Measurements from ENCODE around the gene TENM4. TPM values are rescaled to one million over a fixed set of nuclear protein-coding genes. Genes with fewer than 3 reads are reported as not detected.

The TENM4 gene
- total RNA-seq, 1 experiment from 2014 or later, result 25.0 TPM

DNA sequence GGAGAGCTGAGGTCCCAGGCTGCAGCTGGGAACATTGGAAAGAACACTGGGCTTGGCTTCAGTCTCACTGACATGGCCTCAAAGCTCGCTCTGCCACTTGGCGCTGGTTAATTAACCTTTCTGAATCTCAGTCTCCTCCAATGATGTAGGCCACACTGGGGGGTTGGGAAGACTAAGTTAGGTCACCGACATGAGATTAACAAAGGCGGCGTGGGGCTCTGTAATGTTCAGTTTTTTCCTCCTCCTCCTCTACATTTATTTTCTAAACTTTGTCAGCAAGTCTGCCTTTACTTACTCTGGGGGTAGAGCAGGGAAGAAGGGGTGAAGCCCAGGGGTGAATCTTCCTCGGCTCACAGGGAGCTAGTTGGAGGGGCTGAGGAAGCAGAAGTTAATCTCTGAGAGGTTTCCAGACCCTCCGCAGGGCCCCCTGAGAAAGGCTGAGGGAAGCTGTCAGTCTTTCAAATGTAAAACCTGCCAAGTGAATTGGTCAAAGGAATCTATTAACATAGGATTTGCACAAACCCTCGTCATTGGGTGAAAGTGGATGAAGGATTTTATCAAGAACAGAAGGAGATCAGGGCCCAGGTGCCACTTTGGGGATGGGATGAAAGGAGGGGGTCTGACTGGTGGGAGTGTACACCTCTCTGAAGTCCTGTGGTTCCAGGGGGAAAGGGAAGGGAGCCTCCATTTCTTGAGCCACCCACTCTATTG lies 32.1 kb upstream of the TENM4 start:
- H3K4me1 Mint-ChIP-seq, result peaks cover 61% of the 10 kb centered on the region
- peak overlapping the region; percentile 94 for H3K27ac Mint-ChIP-seq

GRCh38 chr11:79471071-79471844 lies 30.4 kb upstream of the TENM4 start:
- ChIA-PET POLR2A (no interaction called here), CTCF (interaction anchor here (0.8 to 1.6 kb wide), 5 partner anchors 8 to 71 kb away, joined by 3 to 5 read pairs (median 4); no protein-coding TSS in a partner anchor)
- DNase-seq (ENCODE audit: low spot score), result no peak
- peaks cover 6% of the 10 kb centered on the region for H3K27me3 Mint-ChIP-seq (ENCODE audit: low read depth)
- no peak overlapping the region; the same call in 1 of the 2 replicates for H3K27ac Mint-ChIP-seq
- H3K9me3 Mint-ChIP-seq, result peaks cover 13% of the 10 kb centered on the region
- H3K36me3 Mint-ChIP-seq, result peaks cover 16% of the 10 kb centered on the region
- H3K4me3 Mint-ChIP-seq, result no peak overlapping the region
- H3K4me1 Mint-ChIP-seq, result peaks cover 69% of the 10 kb centered on the region
- no peak for TF ChIP-seq IRF2 (CRISPR knock-in tag; IDR thresholded peaks at IDR 0.05; ENCODE audit: borderline replicate concordance, low read depth)
- TF ChIP-seq ZBTB21 (CRISPR knock-in tag; IDR thresholded peaks at IDR 0.05; ENCODE audit: borderline replicate concordance), result no peak
- TF ChIP-seq, protein P1, sequence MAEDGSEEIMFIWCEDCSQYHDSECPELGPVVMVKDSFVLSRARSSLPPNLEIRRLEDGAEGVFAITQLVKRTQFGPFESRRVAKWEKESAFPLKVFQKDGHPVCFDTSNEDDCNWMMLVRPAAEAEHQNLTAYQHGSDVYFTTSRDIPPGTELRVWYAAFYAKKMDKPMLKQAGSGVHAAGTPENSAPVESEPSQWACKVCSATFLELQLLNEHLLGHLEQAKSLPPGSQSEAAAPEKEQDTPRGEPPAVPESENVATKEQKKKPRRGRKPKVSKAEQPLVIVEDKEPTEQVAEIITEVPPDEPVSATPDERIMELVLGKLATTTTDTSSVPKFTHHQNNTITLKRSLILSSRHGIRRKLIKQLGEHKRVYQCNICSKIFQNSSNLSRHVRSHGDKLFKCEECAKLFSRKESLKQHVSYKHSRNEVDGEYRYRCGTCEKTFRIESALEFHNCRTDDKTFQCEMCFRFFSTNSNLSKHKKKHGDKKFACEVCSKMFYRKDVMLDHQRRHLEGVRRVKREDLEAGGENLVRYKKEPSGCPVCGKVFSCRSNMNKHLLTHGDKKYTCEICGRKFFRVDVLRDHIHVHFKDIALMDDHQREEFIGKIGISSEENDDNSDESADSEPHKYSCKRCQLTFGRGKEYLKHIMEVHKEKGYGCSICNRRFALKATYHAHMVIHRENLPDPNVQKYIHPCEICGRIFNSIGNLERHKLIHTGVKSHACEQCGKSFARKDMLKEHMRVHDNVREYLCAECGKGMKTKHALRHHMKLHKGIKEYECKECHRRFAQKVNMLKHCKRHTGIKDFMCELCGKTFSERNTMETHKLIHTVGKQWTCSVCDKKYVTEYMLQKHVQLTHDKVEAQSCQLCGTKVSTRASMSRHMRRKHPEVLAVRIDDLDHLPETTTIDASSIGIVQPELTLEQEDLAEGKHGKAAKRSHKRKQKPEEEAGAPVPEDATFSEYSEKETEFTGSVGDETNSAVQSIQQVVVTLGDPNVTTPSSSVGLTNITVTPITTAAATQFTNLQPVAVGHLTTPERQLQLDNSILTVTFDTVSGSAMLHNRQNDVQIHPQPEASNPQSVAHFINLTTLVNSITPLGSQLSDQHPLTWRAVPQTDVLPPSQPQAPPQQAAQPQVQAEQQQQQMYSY (CRISPR knock-in tag; IDR thresholded peaks at IDR 0.05), result peak; percentile 64; the same call in 1 of the 2 replicates
- peak; percentile 19 for ATAC-seq

More for the DNA sequence above, 32.1 kb upstream of the TENM4 start:
- CTCF ChIA-PET, result interaction anchor here (0.9 to 2.6 kb wide), 8 partner anchors 10 to 72 kb away, joined by 3 to 18 read pairs (median 4); partner anchors contain the start of gene TENM4
- Mint-ChIP-seq H3K27me3 (ENCODE audit: low read depth) (peaks cover 6% of the 10 kb centered on the region), H3K4me3 (peak overlapping the region; percentile 47), H3K36me3 (peaks cover 20% of the 10 kb centered on the region), H3K9me3 (peaks cover 23% of the 10 kb centered on the region)
- POLR2A ChIA-PET, result interaction anchor here (0.6 to 0.9 kb wide), 3 partner anchors 9 to 13 kb away, joined by 3 to 4 read pairs (median 3); no protein-coding TSS in a partner anchor
- peak; percentile 70 for DNase-seq (ENCODE audit: low spot score)
- TF ChIP-seq SP1 (CRISPR knock-in tag; conservative IDR thresholded peaks at IDR 0.05) (no peak; the same call in 1 of the 2 replicates), EMX1 (CRISPR knock-in tag; IDR thresholded peaks at IDR 0.05) (no peak), TP53 (CRISPR knock-in tag; IDR thresholded peaks at IDR 0.05) (0 out of 2 replicates have a peak, but pooled peaks have one; percentile 25), AR (CRISPR knock-in tag; IDR thresholded peaks at IDR 0.05) (no peak), MAX (CRISPR knock-in tag; IDR thresholded peaks at IDR 0.05) (0 out of 2 replicates have a peak, but pooled peaks have one; percentile 34), FOXJ3 (CRISPR knock-in tag; IDR thresholded peaks at IDR 0.05; ENCODE audit: borderline replicate concordance) (no peak), ZNF416 (CRISPR knock-in tag; IDR thresholded peaks at IDR 0.05) (no peak), FOXK1 (CRISPR knock-in tag; IDR thresholded peaks at IDR 0.05) (no peak), KAT7 (CRISPR knock-in tag; IDR thresholded peaks at IDR 0.05; ENCODE audit: borderline replicate concordance) (no peak), ZNF232 (CRISPR knock-in tag; IDR thresholded peaks at IDR 0.05) (no peak), ZBTB43 (CRISPR knock-in tag; IDR thresholded peaks at IDR 0.05) (0 out of 2 replicates have a peak, but pooled peaks have one; percentile 42), GABPB1 (CRISPR knock-in tag; IDR thresholded peaks at IDR 0.05) (no peak), ZNF138 (CRISPR knock-in tag; conservative IDR thresholded peaks at IDR 0.05) (no peak), TEAD1 (CRISPR knock-in tag; IDR thresholded peaks at IDR 0.05) (no peak), ZNF121 (CRISPR knock-in tag; IDR thresholded peaks at IDR 0.05) (peak; percentile 99), CBFB (CRISPR knock-in tag; IDR thresholded peaks at IDR 0.05; ENCODE audit: low read depth) (no peak), SOX15 (CRISPR knock-in tag; IDR thresholded peaks at IDR 0.05) (no peak), ATF1 (CRISPR knock-in tag; IDR thresholded peaks at IDR 0.05) (no peak)
- TF ChIP-seq, protein P2, sequence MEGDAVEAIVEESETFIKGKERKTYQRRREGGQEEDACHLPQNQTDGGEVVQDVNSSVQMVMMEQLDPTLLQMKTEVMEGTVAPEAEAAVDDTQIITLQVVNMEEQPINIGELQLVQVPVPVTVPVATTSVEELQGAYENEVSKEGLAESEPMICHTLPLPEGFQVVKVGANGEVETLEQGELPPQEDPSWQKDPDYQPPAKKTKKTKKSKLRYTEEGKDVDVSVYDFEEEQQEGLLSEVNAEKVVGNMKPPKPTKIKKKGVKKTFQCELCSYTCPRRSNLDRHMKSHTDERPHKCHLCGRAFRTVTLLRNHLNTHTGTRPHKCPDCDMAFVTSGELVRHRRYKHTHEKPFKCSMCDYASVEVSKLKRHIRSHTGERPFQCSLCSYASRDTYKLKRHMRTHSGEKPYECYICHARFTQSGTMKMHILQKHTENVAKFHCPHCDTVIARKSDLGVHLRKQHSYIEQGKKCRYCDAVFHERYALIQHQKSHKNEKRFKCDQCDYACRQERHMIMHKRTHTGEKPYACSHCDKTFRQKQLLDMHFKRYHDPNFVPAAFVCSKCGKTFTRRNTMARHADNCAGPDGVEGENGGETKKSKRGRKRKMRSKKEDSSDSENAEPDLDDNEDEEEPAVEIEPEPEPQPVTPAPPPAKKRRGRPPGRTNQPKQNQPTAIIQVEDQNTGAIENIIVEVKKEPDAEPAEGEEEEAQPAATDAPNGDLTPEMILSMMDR (IDR thresholded peaks at IDR 0.05), result no peak
- peak; percentile 87 for ATAC-seq

Data from WTC11 (cell line).